Adrenal gland (tissue), 5 donors: Measurements from ENCODE around the gene SLC4A3.

Experiments used
- CTCF ChIP-seq, 6 experiments: fragments of 450-650 bp in 4 of 6; fragments of 200-600 bp in 2 of 6; sonication (generic) in 1 of 6; IDR thresholded peaks; 1 replicate in 5 of 6; 2 replicates in 1 of 6; pipeline versions ENCODE4 v1.5.1 to v1.8.0; 2016 to 2021; ENCODE audit warnings: antibody characterized with exemption in 6 of 6, mild to moderate bottlenecking in 2 of 6, moderate library complexity in 1 of 6
- POLR2A ChIP-seq, 2 donors: fragments of 450-650 bp; IDR thresholded peaks; one replicate each; pipeline ENCODE4 v1.6.1; 2017; ENCODE audit warnings: antibody characterized with exemption in 2 of 2, mild to moderate bottlenecking in 2 of 2, moderate library complexity in 1 of 2
- donor health status: DM: no; HTN: no; CAD: no.

DNA sequence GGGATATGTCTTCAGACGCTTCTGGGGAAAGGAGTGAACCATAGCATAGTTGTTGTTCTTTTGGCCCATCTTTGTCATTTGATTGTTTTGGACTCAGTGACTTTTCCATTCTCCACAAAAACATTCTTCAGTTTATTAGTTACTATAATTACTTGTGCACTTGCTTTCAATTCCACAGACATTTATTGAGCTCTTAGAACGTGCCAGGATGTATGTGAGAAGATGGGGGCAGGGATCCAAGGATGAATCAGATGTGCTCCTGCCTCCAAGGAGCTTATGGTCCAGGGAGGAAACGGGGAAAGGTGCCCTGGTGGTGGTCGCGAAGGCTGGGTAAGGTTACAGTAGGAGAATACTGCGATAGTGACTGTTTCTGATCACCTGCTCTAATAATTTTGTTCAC, 6.9 kb upstream of the SLC4A3 start:
- TF ChIP-seq POLR2A (IDR thresholded peaks at IDR 0.05) (no peak), CTCF (IDR thresholded peaks at IDR 0.05) (no peak)
